DND-41 (cell line): Measurements from ENCODE around the gene PROB1.

Experiments
- ATAC-seq: fragments of 200-7000 bp; cut with Tn5 transposase; 3 replicates; pipeline ENCODE4 v1.9.1; 2021; ENCODE audit warnings: low read depth; ENCODE audit not compliant: insufficient read depth
- DNase-seq: peaks from one replicate; pipeline ENCODE4 v3.0.0-alpha.2; 2020
- H2AFZ ChIP-seq: 2 replicates; pipeline ENCODE4 v1.6.0; 2012; ENCODE audit warnings: low read depth, low read length
- H3K27ac ChIP-seq: 2 replicates; pipeline ENCODE4 v1.5.1; 2012; ENCODE audit warnings: low read length, inconsistent platforms
- H3K27me3 ChIP-seq: fragments of 200-600 bp; sonication (generic); 2 replicates; pipeline ENCODE4 v1.6.0; 2012; ENCODE audit warnings: low read length, mild to moderate bottlenecking, inconsistent platforms; ENCODE audit not compliant: insufficient read depth, poor library complexity
- H3K36me3 ChIP-seq: 2 replicates; pipeline ENCODE4 v1.5.1; 2012; ENCODE audit warnings: low read length, inconsistent platforms; ENCODE audit not compliant: insufficient read depth
- H3K4me1 ChIP-seq: 2 replicates; pipeline ENCODE4 v1.5.1; 2012; ENCODE audit warnings: mild to moderate bottlenecking, low read length; ENCODE audit not compliant: insufficient read depth
- H3K4me2 ChIP-seq: 2 replicates; pipeline ENCODE4 v1.6.0; 2012; ENCODE audit warnings: mild to moderate bottlenecking, moderate library complexity, low read length, inconsistent platforms; ENCODE audit not compliant: insufficient read depth
- H3K4me3 ChIP-seq, 2 experiments: fragments of 200-600 bp in 1 of 2; shearing (Covaris generic) in 1 of 2; 2 replicates each; pipeline ENCODE4 v1.5.1; 2012 to 2016; ENCODE audit warnings: inconsistent platforms in 2 of 2, low read length in 2 of 2, mild to moderate bottlenecking in 2 of 2, low read depth in 1 of 2, moderate library complexity in 1 of 2
- H3K79me2 ChIP-seq: 2 replicates; pipeline ENCODE4 v1.6.0; 2012; ENCODE audit warnings: low read length, inconsistent platforms; ENCODE audit not compliant: insufficient read depth
- H3K9ac ChIP-seq: 2 replicates; pipeline ENCODE4 v1.6.0; 2012; ENCODE audit warnings: low read depth, mild to moderate bottlenecking, inconsistent platforms, low read length, moderate library complexity
- H3K9me3 ChIP-seq: 2 replicates; pipeline ENCODE4 v1.5.1; 2012; ENCODE audit warnings: low read length, moderate library complexity, mild to moderate bottlenecking, inconsistent platforms; ENCODE audit not compliant: insufficient read depth, severe bottlenecking
- H4K20me1 ChIP-seq: 2 replicates; pipeline ENCODE4 v1.6.0; 2012; ENCODE audit warnings: low read length; ENCODE audit not compliant: insufficient read depth
- EZH2 ChIP-seq: IDR thresholded peaks from 3 replicates; pipeline ENCODE4 v1.6.1; 2012; ENCODE audit warnings: borderline replicate concordance, low read depth, mild to moderate bottlenecking, moderate library complexity, low read length, inconsistent platforms; ENCODE audit not compliant: severe bottlenecking
- TF ChIP-seq, protein P1 (sequence below): IDR thresholded peaks from 2 replicates; pipeline ENCODE4 v1.5.1; 2012; ENCODE audit warnings: borderline replicate concordance, low read length, moderate library complexity, mild to moderate bottlenecking; ENCODE audit not compliant: poor library complexity, severe bottlenecking; ENCODE audit errors: extremely low read depth

PROB1 gene

DNA sequence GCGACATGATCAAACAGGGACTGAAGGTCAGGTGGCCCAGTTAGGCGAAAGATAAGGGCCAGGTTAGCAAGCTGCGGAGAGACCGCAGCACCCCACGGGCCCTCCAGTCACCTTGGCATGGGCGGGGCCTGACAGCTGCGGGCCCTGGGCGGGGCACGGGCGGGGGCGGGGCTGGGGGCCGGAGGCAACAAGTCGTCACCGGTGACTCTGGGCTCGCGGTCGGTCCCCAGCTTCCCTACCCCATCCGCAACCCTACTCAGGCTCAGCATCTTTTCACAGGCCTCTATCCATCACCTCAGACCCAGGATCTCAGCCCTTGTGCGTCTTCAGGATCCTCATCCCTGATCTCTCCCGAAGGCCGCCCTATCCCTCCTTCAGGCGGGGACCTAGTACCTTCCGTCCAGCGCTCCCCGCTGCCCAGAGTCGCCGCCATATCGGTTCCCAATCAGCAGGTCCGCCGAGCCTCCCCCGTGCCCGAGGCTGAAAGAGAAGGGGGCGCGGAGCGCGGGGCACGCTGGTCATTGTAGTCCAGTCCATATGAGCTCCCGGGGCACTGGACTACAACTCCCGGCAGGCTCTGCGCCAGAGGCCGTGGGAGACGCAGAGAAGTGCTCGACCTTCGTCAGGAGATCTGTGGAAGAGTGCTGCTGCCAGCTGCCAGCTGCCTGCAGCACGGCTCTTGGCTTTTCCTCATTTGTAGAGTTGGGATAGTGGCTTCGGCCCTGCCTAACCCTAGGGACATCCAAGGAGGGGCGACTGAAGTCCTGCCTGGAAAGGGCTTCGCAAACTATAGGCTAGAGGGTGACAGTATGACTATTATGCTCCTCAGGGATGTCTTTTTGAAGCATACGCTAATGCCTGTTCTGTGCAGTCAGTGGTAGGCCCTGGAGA is 44.4 kb upstream of the PROB1 start, which contains the start of gene DNAJC18:
Gene DNAJC18, minus strand, starts transcription at position 513 of the 891 bp plus-strand sequence. Its CDS starts 80 bp downstream, at position 433.
- Histone ChIP-seq H3K4me3 (peak within 1 kb of the TSS; percentile 67 to 91), H3K9me3 (no peaks in the 10 kb centered on the region), H2AFZ (peak within 1 kb of the TSS; percentile 99), H3K4me2 (peak within 1 kb of the TSS; percentile 93), H3K79me2 (0 out of 2 replicates have a peak, but pooled peaks cover 2% of the 10 kb centered on the region), H3K27me3 (no peaks in the 10 kb centered on the region), H3K4me1 (peaks cover 25% of the 10 kb centered on the region), H3K27ac (peak within 1 kb of the TSS; percentile 83), H4K20me1 (no peaks in the 10 kb centered on the region), H3K9ac (peak within 1 kb of the TSS; percentile 75), H3K36me3 (no peaks in the 10 kb centered on the region)
- peak; percentile 97 for ATAC-seq
- DNase-seq, result peak; percentile 91
- no peak for TF ChIP-seq EZH2
- TF ChIP-seq, protein P1, sequence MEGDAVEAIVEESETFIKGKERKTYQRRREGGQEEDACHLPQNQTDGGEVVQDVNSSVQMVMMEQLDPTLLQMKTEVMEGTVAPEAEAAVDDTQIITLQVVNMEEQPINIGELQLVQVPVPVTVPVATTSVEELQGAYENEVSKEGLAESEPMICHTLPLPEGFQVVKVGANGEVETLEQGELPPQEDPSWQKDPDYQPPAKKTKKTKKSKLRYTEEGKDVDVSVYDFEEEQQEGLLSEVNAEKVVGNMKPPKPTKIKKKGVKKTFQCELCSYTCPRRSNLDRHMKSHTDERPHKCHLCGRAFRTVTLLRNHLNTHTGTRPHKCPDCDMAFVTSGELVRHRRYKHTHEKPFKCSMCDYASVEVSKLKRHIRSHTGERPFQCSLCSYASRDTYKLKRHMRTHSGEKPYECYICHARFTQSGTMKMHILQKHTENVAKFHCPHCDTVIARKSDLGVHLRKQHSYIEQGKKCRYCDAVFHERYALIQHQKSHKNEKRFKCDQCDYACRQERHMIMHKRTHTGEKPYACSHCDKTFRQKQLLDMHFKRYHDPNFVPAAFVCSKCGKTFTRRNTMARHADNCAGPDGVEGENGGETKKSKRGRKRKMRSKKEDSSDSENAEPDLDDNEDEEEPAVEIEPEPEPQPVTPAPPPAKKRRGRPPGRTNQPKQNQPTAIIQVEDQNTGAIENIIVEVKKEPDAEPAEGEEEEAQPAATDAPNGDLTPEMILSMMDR, result no peak

DNA sequence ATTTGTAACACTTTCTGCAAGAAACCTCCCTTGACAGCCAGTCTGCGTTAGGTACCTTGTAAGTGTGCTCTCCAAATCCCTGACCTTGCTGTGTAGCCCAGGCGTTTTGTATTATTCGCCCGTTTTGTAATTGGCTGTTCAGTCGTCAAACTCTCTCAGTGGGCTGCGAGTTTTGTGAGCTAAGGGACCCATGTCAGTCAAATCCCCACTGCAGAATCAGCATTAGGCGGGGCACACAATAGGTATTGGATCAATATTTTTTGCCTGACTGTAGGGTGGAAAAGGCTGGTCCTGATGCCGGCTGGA is 43.8 kb upstream of the PROB1 start:
- DNase-seq (no peak), ATAC-seq (no peak; the same call in 2 of the 3 replicates)
- Histone ChIP-seq H3K9me3 (no peaks in the 10 kb centered on the region), H2AFZ (peak overlapping the region; percentile 47), H3K4me3 (peak overlapping the region; percentile 67 to 91; a peak in 3 of 4 replicates), H3K27me3 (no peaks in the 10 kb centered on the region), H3K9ac (peak overlapping the region; percentile 75), H3K79me2 (0 out of 2 replicates have a peak, but pooled peaks cover 2% of the 10 kb centered on the region), H3K36me3 (no peaks in the 10 kb centered on the region), H3K27ac (no peak overlapping the region; the same call in 1 of the 2 replicates), H4K20me1 (no peaks in the 10 kb centered on the region), H3K4me1 (peaks cover 19% of the 10 kb centered on the region), H3K4me2 (peak overlapping the region; percentile 93)
- TF ChIP-seq, protein P1, result no peak
- TF ChIP-seq EZH2, result no peak

DNA sequence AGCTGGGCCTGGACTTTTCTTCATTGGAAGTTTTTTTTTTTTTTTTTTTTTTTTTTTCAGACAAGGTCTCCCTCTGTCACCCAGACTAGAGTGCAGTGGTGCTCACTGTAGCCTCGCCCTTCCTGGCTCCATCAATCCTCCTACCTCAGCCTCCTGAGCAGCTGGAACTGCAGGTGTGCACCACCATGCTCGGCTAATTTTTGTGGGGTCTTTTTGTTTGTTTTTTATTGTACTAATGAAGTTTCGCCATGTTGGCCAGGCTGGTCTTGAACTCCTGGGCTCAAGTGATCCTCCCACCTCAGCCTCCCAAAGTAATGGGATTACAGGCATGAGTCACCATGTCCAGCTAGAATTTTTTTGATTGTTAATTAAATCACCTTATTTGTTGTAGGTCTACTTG is 40.8 kb upstream of the PROB1 start:
- no peaks in the 10 kb centered on the region for H3K27me3 ChIP-seq
- H3K79me2 ChIP-seq, result 0 out of 2 replicates have a peak, but pooled peaks cover 2% of the 10 kb centered on the region
- H3K9me3 ChIP-seq, result no peaks in the 10 kb centered on the region
- no peak overlapping the region for H3K4me2 ChIP-seq
- no peak for DNase-seq
- peaks cover 15% of the 10 kb centered on the region for H3K4me1 ChIP-seq
- no peak overlapping the region for H2AFZ ChIP-seq
- TF ChIP-seq, protein P1, result no peak
- TF ChIP-seq EZH2, result no peak
- H3K4me3 ChIP-seq, result no peak overlapping the region
- H3K36me3 ChIP-seq, result no peaks in the 10 kb centered on the region
- no peaks in the 10 kb centered on the region for H4K20me1 ChIP-seq
- no peak overlapping the region for H3K9ac ChIP-seq
- ATAC-seq, result no peak
- no peak overlapping the region for H3K27ac ChIP-seq
